Astrocyte (in vitro differentiated cells and primary cell): ENCODE measurements around the gene FAM174C.

ENCODE experiments used
- CTCF ChIP-seq: IDR thresholded peaks from 2 replicates; pipeline ENCODE4 v1.5.1; 2011; ENCODE audit warnings: low read depth, mild to moderate bottlenecking, inconsistent platforms, low read length, moderate library complexity; ENCODE audit not compliant: insufficient read depth
- EZH2 ChIP-seq: IDR thresholded peaks from 2 replicates; pipeline ENCODE4 v1.6.1; 2012; ENCODE audit warnings: mild to moderate bottlenecking, low read length, inconsistent platforms; ENCODE audit not compliant: insufficient read depth

GRCh38 chr19:1298235-1298634 is 22.9 kb downstream of the FAM174C start:
- no peak for TF ChIP-seq CTCF
- no peak for TF ChIP-seq EZH2
